PC-9 (cell line): Measurements from ENCODE around the gene MT2A. TPM values are rescaled to one million over a fixed set of nuclear protein-coding genes. Genes with fewer than 3 reads are reported as not detected.

ENCODE experiments used
- BruUV-seq: library from RNA; stranded (reverse); fragments of 400-500 nt; replicated peaks from 2 replicates; lab custom pipeline; 2021; lab: Mats Ljungman, UMichigan
- CTCF ChIA-PET: fragments of 300-600 bp; sonication (Branson Sonifier 250); formaldehyde crosslinking; loops from one replicate; lab custom pipeline; 2022; ENCODE audit warnings: antibody characterized with exemption; lab: Charles Lee
- POLR2A ChIA-PET: fragments of 300-600 bp; sonication (Branson Sonifier 250); formaldehyde crosslinking; loops from one replicate; lab custom pipeline; 2022; ENCODE audit warnings: antibody characterized with exemption; ENCODE audit not compliant: unreplicated experiment; lab: Charles Lee
- DNase-seq, 2 experiments: peaks; one replicate each; pipeline versions ENCODE4 v3.0.0 to v3.0.0-alpha.2; 2015 to 2022; ENCODE audit warnings: mixed read lengths in 1 of 2
- H2AFZ ChIP-seq: fragments of 200-600 bp; sonication (generic); 2 replicates; pipeline ENCODE4 v1.8.1; 2017; ENCODE audit warnings: antibody characterized with exemption
- H3F3A ChIP-seq: fragments of 200-600 bp; sonication (generic); 2 replicates; pipeline ENCODE4 v1.8.1; 2017; ENCODE audit warnings: antibody characterized with exemption, mild to moderate bottlenecking, low read depth; ENCODE audit not compliant: insufficient read depth
- H3K27ac ChIP-seq: fragments of 200-600 bp; sonication (generic); 2 replicates; pipeline ENCODE4 v1.6.1; 2016; ENCODE audit warnings: mixed run types
- H3K27me3 ChIP-seq: fragments of 200-600 bp; sonication (generic); 2 replicates; pipeline ENCODE4 v1.6.1; 2016; ENCODE audit warnings: low read depth, mixed run types; ENCODE audit not compliant: insufficient read depth
- H3K36me3 ChIP-seq: fragments of 200-600 bp; sonication (generic); 2 replicates; pipeline ENCODE4 v1.6.1; 2016; ENCODE audit warnings: low read depth, mixed run types
- H3K4me1 ChIP-seq: fragments of 200-600 bp; sonication (generic); replicated peaks from 2 replicates; pipeline ENCODE4 v1.6.1; 2016; ENCODE audit warnings: mixed run types; ENCODE audit not compliant: insufficient read depth
- H3K4me2 ChIP-seq: fragments of 200-600 bp; sonication (generic); 2 replicates; pipeline ENCODE4 v1.6.1; 2017; ENCODE audit warnings: mixed run types
- H3K4me3 ChIP-seq: fragments of 200-600 bp; sonication (generic); 2 replicates; pipeline ENCODE4 v1.6.1; 2016; ENCODE audit warnings: mixed run types
- H3K79me2 ChIP-seq: fragments of 200-600 bp; sonication (generic); 2 replicates; pipeline ENCODE4 v1.6.1; 2017; ENCODE audit warnings: low read depth, mixed run types
- H3K9me2 ChIP-seq: fragments of 200-600 bp; sonication (generic); 2 replicates; pipeline ENCODE4 v1.8.1; 2017; ENCODE audit warnings: mild to moderate bottlenecking; ENCODE audit not compliant: insufficient read depth
- H3K9me3 ChIP-seq: fragments of 200-600 bp; sonication (generic); 2 replicates; pipeline ENCODE4 v1.8.1; 2016; ENCODE audit warnings: low read depth; ENCODE audit not compliant: insufficient read depth
- H4K20me1 ChIP-seq: fragments of 200-600 bp; sonication (generic); 2 replicates; pipeline ENCODE4 v1.8.1; 2017; ENCODE audit not compliant: insufficient read depth
- CTCF ChIP-seq: fragments of 200-600 bp; sonication (generic); conservative IDR thresholded peaks from 2 replicates; pipeline ENCODE4 v1.6.1; 2017; ENCODE audit warnings: mixed run types, antibody characterized with exemption, mild to moderate bottlenecking, moderate library complexity
- EZH2 ChIP-seq: fragments of 200-600 bp; sonication (generic); IDR thresholded peaks from 2 replicates; pipeline ENCODE4 v1.8.0; 2017; ENCODE audit warnings: antibody characterized with exemption, low read depth
- intact Hi-C: fragments of 100-400 bp; cut with micrococcal nuclease; formaldehyde crosslinking; loops from one replicate; pipeline ENCODE4 v1.10.0; 2022; ENCODE audit not compliant: unreplicated experiment
- total RNA-seq: library from RNA; stranded (reverse); gene quantifications from 2 replicates; pipeline ENCODE4 v1.2.3, GENCODE V29; 2021

MT2A gene
- total RNA-seq, 1 experiment from 2014 or later: 203 TPM

GRCh38 chr16:56614549-56614991, 6.2 kb downstream of the MT2A start:
- Histone ChIP-seq H3K4me1 (peaks cover 63% of the 10 kb centered on the region), H3K4me2 (peak overlapping the region; percentile 55), H3K9me2 (no peaks in the 10 kb centered on the region), H3F3A (peaks cover 35% of the 10 kb centered on the region), H3K9me3 (no peaks in the 10 kb centered on the region), H3K36me3 (no peaks in the 10 kb centered on the region), H3K27me3 (no peaks in the 10 kb centered on the region), H3K27ac (peak overlapping the region; percentile 79), H3K4me3 (no peak overlapping the region), H2AFZ (no peak overlapping the region), H3K79me2 (no peaks in the 10 kb centered on the region), H4K20me1 (no peaks in the 10 kb centered on the region)
- CTCF ChIA-PET: no interaction called here
- DNase-seq: peak in 1 of 2 experiments; percentile 94
- no TSS peak for BruUV-seq
- intact Hi-C loops: no loop called here
- TF ChIP-seq EZH2 (no peak), CTCF (no peak)
- POLR2A ChIA-PET: no interaction called here

GRCh38 chr16:56615353-56615752, 7.0 kb downstream of the MT2A start:
- no peaks in the 10 kb centered on the region for H3K9me3 ChIP-seq
- H3K4me2 ChIP-seq: peak overlapping the region; percentile 55
- H3K27ac ChIP-seq: peak overlapping the region; percentile 79
- POLR2A ChIA-PET: no interaction called here
- no peak overlapping the region for H2AFZ ChIP-seq
- H3K79me2 ChIP-seq: no peaks in the 10 kb centered on the region
- CTCF ChIA-PET: interaction anchor here (0.6 to 1.0 kb wide), 2 partner anchors 15 to 24 kb away, joined by 3 to 4 read pairs; no protein-coding TSS in a partner anchor
- intact Hi-C loops: no loop called here
- no peaks in the 10 kb centered on the region for H3K27me3 ChIP-seq
- TF ChIP-seq CTCF: no peak
- TF ChIP-seq EZH2: no peak
- DNase-seq: peak in 1 of 2 experiments; percentile 69
- H3K4me3 ChIP-seq: no peak overlapping the region
- H3K4me1 ChIP-seq: peaks cover 56% of the 10 kb centered on the region
- H3K36me3 ChIP-seq: no peaks in the 10 kb centered on the region
- no TSS peak for BruUV-seq
- H3K9me2 ChIP-seq: no peaks in the 10 kb centered on the region
- H4K20me1 ChIP-seq: no peaks in the 10 kb centered on the region
- peaks cover 27% of the 10 kb centered on the region for H3F3A ChIP-seq

GRCh38 chr16:56616608-56617211, 8.3 kb downstream of the MT2A start:
- Histone ChIP-seq H3F3A (peaks cover 19% of the 10 kb centered on the region), H3K79me2 (no peaks in the 10 kb centered on the region), H3K4me1 (peaks cover 46% of the 10 kb centered on the region), H3K36me3 (no peaks in the 10 kb centered on the region), H2AFZ (no peak overlapping the region), H3K9me2 (no peaks in the 10 kb centered on the region), H3K27ac (no peak overlapping the region), H3K27me3 (no peaks in the 10 kb centered on the region), H4K20me1 (no peaks in the 10 kb centered on the region), H3K4me2 (no peak overlapping the region), H3K9me3 (no peaks in the 10 kb centered on the region), H3K4me3 (no peak overlapping the region)
- no peak for TF ChIP-seq EZH2
- TF ChIP-seq CTCF: no peak
- POLR2A ChIA-PET: no interaction called here
- no peak for DNase-seq
- intact Hi-C loops: no loop called here
- CTCF ChIA-PET: no interaction called here
- BruUV-seq: no TSS peak
